ENCODE data around the gene BEST3.

GRCh38 chr12:69623970-69624369 is 75.1 kb downstream of the BEST3 start:
- TF ChIP-seq EP300 (IDR thresholded peaks at IDR 0.05), result no peak
- TF ChIP-seq, protein P1, sequence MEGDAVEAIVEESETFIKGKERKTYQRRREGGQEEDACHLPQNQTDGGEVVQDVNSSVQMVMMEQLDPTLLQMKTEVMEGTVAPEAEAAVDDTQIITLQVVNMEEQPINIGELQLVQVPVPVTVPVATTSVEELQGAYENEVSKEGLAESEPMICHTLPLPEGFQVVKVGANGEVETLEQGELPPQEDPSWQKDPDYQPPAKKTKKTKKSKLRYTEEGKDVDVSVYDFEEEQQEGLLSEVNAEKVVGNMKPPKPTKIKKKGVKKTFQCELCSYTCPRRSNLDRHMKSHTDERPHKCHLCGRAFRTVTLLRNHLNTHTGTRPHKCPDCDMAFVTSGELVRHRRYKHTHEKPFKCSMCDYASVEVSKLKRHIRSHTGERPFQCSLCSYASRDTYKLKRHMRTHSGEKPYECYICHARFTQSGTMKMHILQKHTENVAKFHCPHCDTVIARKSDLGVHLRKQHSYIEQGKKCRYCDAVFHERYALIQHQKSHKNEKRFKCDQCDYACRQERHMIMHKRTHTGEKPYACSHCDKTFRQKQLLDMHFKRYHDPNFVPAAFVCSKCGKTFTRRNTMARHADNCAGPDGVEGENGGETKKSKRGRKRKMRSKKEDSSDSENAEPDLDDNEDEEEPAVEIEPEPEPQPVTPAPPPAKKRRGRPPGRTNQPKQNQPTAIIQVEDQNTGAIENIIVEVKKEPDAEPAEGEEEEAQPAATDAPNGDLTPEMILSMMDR (IDR thresholded peaks at IDR 0.05), result no peak
